ENCODE data around the gene ARPC4. TPM values are rescaled to one million over a fixed set of nuclear protein-coding genes. Genes with fewer than 3 reads are reported as not detected.
"Not testable (repeated sequence)": the region's sequence is repeated elsewhere in the genome, so short reads cannot be mapped to it uniquely, and the experiment has no call there.

ARPC4 gene
- total RNA-seq, 2 donors from 2014 or later, result 144 to 148 TPM

GRCh38 chr3:9838856-9839255 lies 46.0 kb downstream of the ARPC4 start:
- intact Hi-C loops (cut with DNase I), result no loop called here

GRCh38 chr3:9841015-9841414 lies 48.1 kb downstream of the ARPC4 start:
- intact Hi-C loops (cut with DNase I), result loop anchor here in 1 of 2 donors (5.0 kb wide), 1 partner anchor 76 kb away; the partner anchor contains the start of gene IL17RC

More at GRCh38 chr3:9838856-9839255, 46.0 kb downstream of the ARPC4 start:
- no peak for DNase-seq (ENCODE audit: low spot score)

GRCh38 chr3:9843715-9844438 lies 51.0 kb downstream of the ARPC4 start, which contains the start of gene RPUSD3:
Gene RPUSD3 (minus strand): TSS chr3:9844008. CDS start chr3:9843990, 18 bp downstream.
- intact Hi-C loops (cut with DNase I), result loop anchor here in 1 of 2 donors (5.0 kb wide), 1 partner anchor 73 kb away; the partner anchor contains the start of gene IL17RC
- DNase-seq (ENCODE audit: low spot score), result peak; percentile 100

More at GRCh38 chr3:9841015-9841414, 48.1 kb downstream of the ARPC4 start:
- no peak for DNase-seq (ENCODE audit: low spot score)

GRCh38 chr3:9846231-9846630 lies 53.3 kb downstream of the ARPC4 start:
- peak; percentile 74 for DNase-seq (ENCODE audit: low spot score)
- intact Hi-C loops (cut with DNase I), result loop anchor here in 1 of 2 donors (5.0 kb wide), 1 partner anchor 66 kb away; no protein-coding TSS in a partner anchor

- peak; percentile 78 for DNase-seq (ENCODE audit: low spot score)
- intact Hi-C loops (cut with DNase I), result loop anchor here in 1 of 2 donors (5.0 kb wide), 1 partner anchor 65 kb away; no protein-coding TSS in a partner anchor
Measured at GRCh38 chr3:9846931-9847488, 54.1 kb downstream of the ARPC4 start.

- intact Hi-C loops (cut with DNase I), result loop anchor here in 1 of 2 donors (5.0 kb wide), 1 partner anchor 64 kb away; no protein-coding TSS in a partner anchor
- DNase-seq (ENCODE audit: low spot score), result not testable (repeated sequence)
Measured at GRCh38 chr3:9847870-9848269, 55.0 kb downstream of the ARPC4 start.

- DNase-seq (ENCODE audit: low spot score), result not testable (repeated sequence)
Measured at GRCh38 chr3:9848860-9849259, 56.0 kb downstream of the ARPC4 start.

GRCh38 chr3:9851383-9851782 lies 58.5 kb downstream of the ARPC4 start:
- DNase-seq (ENCODE audit: low spot score); intact Hi-C loops (cut with DNase I): not testable (repeated sequence)

More at GRCh38 chr3:9848860-9849259, 56.0 kb downstream of the ARPC4 start:
- intact Hi-C loops (cut with DNase I), result loop anchor here in 1 of 2 donors (5.0 kb wide), 1 partner anchor 63 kb away; no protein-coding TSS in a partner anchor

- DNase-seq (ENCODE audit: low spot score); intact Hi-C loops (cut with DNase I): not testable (repeated sequence)
Measured at GRCh38 chr3:9851926-9852325, 59.0 kb downstream of the ARPC4 start.

- intact Hi-C loops (cut with DNase I), result no loop called here
- peak; percentile 60 for DNase-seq (ENCODE audit: low spot score)
Measured at GRCh38 chr3:9852528-9852927, 59.6 kb downstream of the ARPC4 start.

GRCh38 chr3:9854291-9854940 lies 61.5 kb downstream of the ARPC4 start:
- intact Hi-C loops (cut with DNase I), result not testable (repeated sequence)

GRCh38 chr3:9855594-9855993 lies 62.7 kb downstream of the ARPC4 start:
- peak; percentile 18 for DNase-seq (ENCODE audit: low spot score)
- intact Hi-C loops (cut with DNase I), result no loop called here

More at GRCh38 chr3:9854291-9854940, 61.5 kb downstream of the ARPC4 start:
- DNase-seq (ENCODE audit: low spot score), result peak; percentile 53

Other genes with a start within 250 kb of the ARPC4 start
- gene LHFPL4, start 239.3 kb upstream of the ARPC4 start, total RNA-seq, result not detected
- 10 to 100 TPM; 15.1 to 23.8 TPM for gene MTMR14, start 143.6 kb upstream of the ARPC4 start, total RNA-seq
- gene CPNE9, start 89.2 kb upstream of the ARPC4 start, total RNA-seq, result not detected
- 10 to 100 TPM; 15.6 to 17.5 TPM for gene BRPF1, start 61.3 kb upstream of the ARPC4 start, total RNA-seq
- gene OGG1, start 43.1 kb upstream of the ARPC4 start, total RNA-seq, result 10 to 100 TPM; 15.4 to 23.4 TPM
- gene CAMK1, start 23.1 kb upstream of the ARPC4 start, total RNA-seq, result 10 to 100 TPM; 47.8 to 50.6 TPM
- 10 to 100 TPM; 44.2 to 48.8 TPM for gene TADA3, start 609 bp upstream of the ARPC4 start, total RNA-seq
- gene TTLL3, start 17.2 kb downstream of the ARPC4 start, total RNA-seq, result 10 to 100 TPM; 24.9 to 44.4 TPM
- 10 to 100 TPM; 18.2 to 20.0 TPM for gene RPUSD3, start 50.9 kb downstream of the ARPC4 start, total RNA-seq
- 1 to 10 TPM; 1.2 to 2.9 TPM for gene CIDEC, start 87.2 kb downstream of the ARPC4 start, total RNA-seq
- gene JAGN1, start 97.5 kb downstream of the ARPC4 start, total RNA-seq, result 10 to 100 TPM; 19.6 to 20.0 TPM
- 1 to 10 TPM; 9.6 to 10.0 TPM for gene IL17RE, start 109.8 kb downstream of the ARPC4 start, total RNA-seq
- 10 to 100 TPM; 31.9 to 41.1 TPM for gene IL17RC, start 124.0 kb downstream of the ARPC4 start, total RNA-seq
- gene CRELD1, start 140.8 kb downstream of the ARPC4 start, total RNA-seq, result 10 to 100 TPM; 22.3 to 29.5 TPM
- 1 to 10 TPM; 1.5 to 2.7 TPM for gene PRRT3, start 159.3 kb downstream of the ARPC4 start, total RNA-seq
- gene EMC3, start 193.8 kb downstream of the ARPC4 start, total RNA-seq, result 10 to 100 TPM; 50.4 to 52.8 TPM
- gene FANCD2, start 233.4 kb downstream of the ARPC4 start, total RNA-seq, result 1 to 10 TPM; 3.3 to 3.4 TPM

All from posterior vena cava (tissue), 2 donors.